IPS-15b (cell line): ENCODE data around the gene CACNB2.
"Not testable (repeated sequence)": the region's sequence is repeated elsewhere in the genome, so short reads cannot be mapped to it uniquely, and the experiment has no call there.

Experiments used
- H3K27me3 ChIP-seq: one replicate; pipeline ENCODE4 v1.6.1; 2013; ENCODE audit warnings: low read length; ENCODE audit not compliant: control insufficient read depth, insufficient read depth
- H3K36me3 ChIP-seq: one replicate; pipeline ENCODE4 v1.6.1; 2013; ENCODE audit warnings: low read length; ENCODE audit not compliant: control insufficient read depth, insufficient read depth
- H3K4me1 ChIP-seq: one replicate; pipeline ENCODE4 v1.6.1; 2013; ENCODE audit warnings: mild to moderate bottlenecking, low read length; ENCODE audit not compliant: control insufficient read depth, insufficient read depth
- H3K4me3 ChIP-seq: one replicate; pipeline ENCODE4 v1.5.1; 2013; ENCODE audit warnings: low read depth, low read length
- H3K9ac ChIP-seq: one replicate; pipeline ENCODE4 v1.6.1; 2013; ENCODE audit warnings: low read depth, mild to moderate bottlenecking, low read length
- H3K9me3 ChIP-seq: one replicate; pipeline ENCODE4 v1.6.1; 2013; ENCODE audit warnings: mild to moderate bottlenecking, low read length; ENCODE audit not compliant: control insufficient read depth, insufficient read depth

The CACNB2 gene

GRCh38 chr10:18418541-18419215, 278.5 kb downstream of the CACNB2 start:
- Histone ChIP-seq H3K36me3 (no peaks in the 10 kb centered on the region), H3K27me3 (no peaks in the 10 kb centered on the region), H3K4me3 (no peak overlapping the region), H3K9me3 (no peaks in the 10 kb centered on the region), H3K9ac (no peak overlapping the region), H3K4me1 (no peaks in the 10 kb centered on the region)

DNA sequence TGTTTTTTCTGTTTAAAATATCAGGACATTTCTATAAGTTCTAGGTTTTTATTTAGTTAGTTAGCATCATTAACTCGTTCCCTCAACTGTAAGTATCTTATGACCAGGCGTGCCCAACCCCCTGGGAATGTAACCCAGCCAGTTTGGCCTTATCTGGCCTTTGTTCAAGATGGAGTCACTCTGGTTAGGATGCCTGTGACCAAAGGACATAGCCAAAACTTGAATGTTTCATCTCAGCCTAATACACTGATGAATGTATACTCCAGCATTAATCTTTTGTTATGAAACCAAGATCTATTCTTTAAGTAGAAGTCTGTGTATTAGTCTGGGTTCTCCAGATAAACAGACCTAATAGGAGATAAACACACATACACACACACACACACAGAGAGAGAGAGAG, 279.7 kb downstream of the CACNB2 start:
- Histone ChIP-seq H3K4me3 (no peak overlapping the region), H3K27me3 (no peaks in the 10 kb centered on the region), H3K9me3 (no peaks in the 10 kb centered on the region), H3K4me1 (no peaks in the 10 kb centered on the region), H3K9ac (no peak overlapping the region), H3K36me3 (no peaks in the 10 kb centered on the region)

GRCh38 chr10:18421726-18422293, 281.6 kb downstream of the CACNB2 start:
- H3K4me1 ChIP-seq, result no peaks in the 10 kb centered on the region
- no peak overlapping the region for H3K4me3 ChIP-seq
- H3K9ac ChIP-seq, result no peak overlapping the region
- H3K9me3 ChIP-seq, result no peaks in the 10 kb centered on the region
- no peaks in the 10 kb centered on the region for H3K27me3 ChIP-seq
- H3K36me3 ChIP-seq, result no peaks in the 10 kb centered on the region

DNA sequence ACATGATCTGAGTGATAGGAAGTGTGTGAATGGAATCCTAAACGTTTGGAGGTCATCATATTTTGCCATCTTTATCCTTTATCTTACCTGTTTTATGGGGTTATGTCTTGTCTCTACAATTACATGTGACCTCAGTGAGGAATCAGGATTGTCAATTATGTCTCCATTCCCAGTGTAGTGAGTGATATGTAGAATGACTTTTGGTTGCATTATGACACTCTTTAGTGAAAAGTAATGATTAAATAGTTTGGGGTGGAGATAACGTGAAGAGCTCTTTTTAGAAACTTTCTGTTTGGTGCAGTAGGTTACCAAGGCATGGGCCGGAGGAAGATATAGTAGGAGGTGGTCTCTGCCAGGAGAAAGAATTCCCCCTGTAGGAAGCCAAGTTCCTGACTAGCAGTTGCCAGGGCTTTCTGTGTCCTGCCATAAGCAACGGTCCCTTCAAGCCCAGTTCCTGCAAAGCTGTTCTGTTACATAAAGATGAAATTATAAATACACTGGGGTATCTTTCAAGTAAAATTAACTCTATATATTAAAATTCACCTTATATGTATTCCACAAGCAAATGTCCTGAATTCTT, 282.9 kb downstream of the CACNB2 start:
- Histone ChIP-seq H3K9ac (no peak overlapping the region), H3K4me3 (no peak overlapping the region), H3K27me3 (no peaks in the 10 kb centered on the region), H3K9me3 (no peaks in the 10 kb centered on the region), H3K4me1 (no peaks in the 10 kb centered on the region), H3K36me3 (no peaks in the 10 kb centered on the region)

GRCh38 chr10:18424200-18424599, 284.0 kb downstream of the CACNB2 start:
- H3K4me3 ChIP-seq, result no peak overlapping the region
- no peaks in the 10 kb centered on the region for H3K27me3 ChIP-seq
- no peaks in the 10 kb centered on the region for H3K36me3 ChIP-seq
- H3K9me3 ChIP-seq, result no peaks in the 10 kb centered on the region
- H3K4me1 ChIP-seq, result no peaks in the 10 kb centered on the region
- H3K9ac ChIP-seq, result no peak overlapping the region

- Histone ChIP-seq H3K36me3 (no peaks in the 10 kb centered on the region), H3K9me3 (no peaks in the 10 kb centered on the region), H3K27me3 (no peaks in the 10 kb centered on the region), H3K4me1 (no peaks in the 10 kb centered on the region), H3K4me3 (no peak overlapping the region), H3K9ac (no peak overlapping the region)
These were observed 289.1 kb downstream of the CACNB2 start for GRCh38 chr10:18429335-18429734.

- H3K4me3 ChIP-seq, result no peak overlapping the region
- no peaks in the 10 kb centered on the region for H3K27me3 ChIP-seq
These were observed 296.7 kb downstream of the CACNB2 start for GRCh38 chr10:18436902-18437301.

GRCh38 chr10:18437486-18437885, 297.3 kb downstream of the CACNB2 start:
- no peak overlapping the region for H3K4me3 ChIP-seq
- H3K9me3 ChIP-seq, result no peaks in the 10 kb centered on the region
- H3K36me3 ChIP-seq, result no peaks in the 10 kb centered on the region
- no peaks in the 10 kb centered on the region for H3K4me1 ChIP-seq
- no peak overlapping the region for H3K9ac ChIP-seq
- H3K27me3 ChIP-seq, result no peaks in the 10 kb centered on the region

More at GRCh38 chr10:18436902-18437301, 296.7 kb downstream of the CACNB2 start:
- Histone ChIP-seq H3K9ac (no peak overlapping the region), H3K4me1 (no peaks in the 10 kb centered on the region), H3K36me3 (no peaks in the 10 kb centered on the region), H3K9me3 (no peaks in the 10 kb centered on the region)

GRCh38 chr10:18438361-18439126, 298.3 kb downstream of the CACNB2 start:
- Histone ChIP-seq H3K4me3 (no peak overlapping the region), H3K9me3 (no peaks in the 10 kb centered on the region)

GRCh38 chr10:18439601-18440000, 299.4 kb downstream of the CACNB2 start:
- no peaks in the 10 kb centered on the region for H3K27me3 ChIP-seq
- no peaks in the 10 kb centered on the region for H3K9me3 ChIP-seq
- no peaks in the 10 kb centered on the region for H3K4me1 ChIP-seq
- H3K4me3 ChIP-seq, result no peak overlapping the region
- no peak overlapping the region for H3K9ac ChIP-seq
- H3K36me3 ChIP-seq, result no peaks in the 10 kb centered on the region

More at GRCh38 chr10:18438361-18439126, 298.3 kb downstream of the CACNB2 start:
- no peaks in the 10 kb centered on the region for H3K4me1 ChIP-seq
- no peak overlapping the region for H3K9ac ChIP-seq
- no peaks in the 10 kb centered on the region for H3K36me3 ChIP-seq
- H3K27me3 ChIP-seq, result no peaks in the 10 kb centered on the region

DNA sequence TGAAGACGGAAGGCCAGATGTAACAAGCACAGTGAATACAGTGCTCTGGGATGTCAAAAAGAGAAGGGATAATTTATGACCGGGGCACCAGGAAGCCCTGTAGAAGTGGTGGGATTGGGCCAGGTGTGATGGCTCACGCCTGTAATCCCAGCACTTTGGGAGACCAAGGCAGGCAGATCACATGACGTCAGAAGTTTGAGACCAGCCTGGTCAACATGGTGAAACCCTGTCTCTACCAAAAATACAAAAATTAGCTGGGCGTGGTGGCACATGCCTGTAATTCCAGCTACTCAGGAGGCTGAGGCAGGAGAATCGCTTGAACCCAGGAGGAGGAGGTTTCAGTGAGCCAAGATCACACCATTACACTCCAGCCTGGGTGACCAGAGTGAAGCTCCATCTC, 305.4 kb downstream of the CACNB2 start:
- H3K27me3 ChIP-seq, H3K4me1 ChIP-seq, H3K9ac ChIP-seq: not testable (repeated sequence)

More for the DNA sequence above, 305.4 kb downstream of the CACNB2 start:
- H3K36me3 ChIP-seq, H3K9me3 ChIP-seq, H3K4me3 ChIP-seq: not testable (repeated sequence)
